B cell (primary cell): Measurements from ENCODE around the gene LRP2BP.

Source experiments
- CTCF ChIP-seq: fragments of 200-600 bp; IDR thresholded peaks from one replicate; pipeline ENCODE4 v1.8.0; 2022; ENCODE audit warnings: antibody characterized with exemption, mild to moderate bottlenecking
- EZH2 ChIP-seq: IDR thresholded peaks from 2 replicates; pipeline ENCODE4 v1.6.1; 2012; ENCODE audit warnings: borderline replicate concordance, low read depth, mild to moderate bottlenecking, moderate library complexity, low read length; ENCODE audit not compliant: insufficient read depth, poor library complexity, severe bottlenecking

GRCh38 chr4:185370268-185370949 is 25.3 kb downstream of the LRP2BP start:
- TF ChIP-seq CTCF (no peak), EZH2 (no peak)
